OCI-LY1 (cell line): ENCODE data around the gene AQP12A.
A peak's percentile ranks its signal among the peaks of the same experiment; 100 is the strongest.

ENCODE experiments used
- H2AFZ ChIP-seq: fragments of 200-600 bp; sonication (generic), shearing (Covaris generic); 2 replicates; pipeline ENCODE4 v1.6.0; 2014; ENCODE audit warnings: antibody characterized with exemption, mild to moderate bottlenecking, low read length
- H3F3A ChIP-seq: fragments of 200-600 bp; sonication (generic), shearing (Covaris generic); 2 replicates; pipeline ENCODE4 v1.6.0; 2014; ENCODE audit warnings: mild to moderate bottlenecking, antibody characterized with exemption, low read length, moderate library complexity; ENCODE audit not compliant: insufficient read depth
- H3K27ac ChIP-seq: fragments of 200-600 bp; sonication (generic); 2 replicates; pipeline ENCODE4 v1.5.1; 2014; ENCODE audit warnings: low read length, mixed run types, mild to moderate bottlenecking, low read depth; ENCODE audit not compliant: poor library complexity, severe bottlenecking
- H3K27me3 ChIP-seq: fragments of 200-600 bp; sonication (generic); 2 replicates; pipeline ENCODE4 v1.6.0; 2014; ENCODE audit warnings: antibody characterized with exemption, mild to moderate bottlenecking, low read length, moderate library complexity; ENCODE audit not compliant: insufficient read depth
- H3K36me3 ChIP-seq: fragments of 200-600 bp; sonication (generic); 2 replicates; pipeline ENCODE4 v1.6.1; 2014; ENCODE audit warnings: mild to moderate bottlenecking, antibody characterized with exemption, low read length, moderate library complexity, mixed read lengths; ENCODE audit not compliant: insufficient read depth
- H3K4me1 ChIP-seq: fragments of 200-600 bp; sonication (generic); 2 replicates; pipeline ENCODE4 v1.5.1; 2014; ENCODE audit warnings: mild to moderate bottlenecking, low read length, moderate library complexity; ENCODE audit not compliant: insufficient read depth, severe bottlenecking
- H3K4me2 ChIP-seq: fragments of 200-600 bp; sonication (generic), shearing (Covaris generic); 2 replicates; pipeline ENCODE4 v1.6.1; 2014; ENCODE audit warnings: low read length
- H3K4me3 ChIP-seq: fragments of 200-600 bp; sonication (generic); 2 replicates; pipeline ENCODE4 v1.5.1; 2014; ENCODE audit warnings: low read length, low read depth, mild to moderate bottlenecking, mixed read lengths; ENCODE audit not compliant: poor library complexity, severe bottlenecking
- H3K79me2 ChIP-seq: fragments of 200-600 bp; shearing (Covaris generic); 2 replicates; pipeline ENCODE4 v1.6.1; 2016; ENCODE audit warnings: mixed run types, low read length, mixed read lengths; ENCODE audit not compliant: insufficient read depth
- H3K9ac ChIP-seq: fragments of 200-600 bp; sonication (generic), shearing (Covaris generic); 2 replicates; pipeline ENCODE4 v1.6.1; 2014; ENCODE audit warnings: mild to moderate bottlenecking, low read length, mixed read lengths
- H3K9me2 ChIP-seq: fragments of 200-600 bp; sonication (generic), shearing (Covaris generic); 2 replicates; pipeline ENCODE4 v1.6.1; 2014; ENCODE audit warnings: low read depth, mild to moderate bottlenecking, low read length, mixed read lengths
- H3K9me3 ChIP-seq: fragments of 200-600 bp; shearing (Covaris generic); 2 replicates; pipeline ENCODE4 v1.6.1; 2014; ENCODE audit warnings: low read length, mixed read lengths
- H4K20me1 ChIP-seq: fragments of 200-600 bp; sonication (generic), shearing (Covaris generic); 2 replicates; pipeline ENCODE4 v1.6.0; 2016; ENCODE audit warnings: mild to moderate bottlenecking, low read length; ENCODE audit not compliant: insufficient read depth
- CTCF ChIP-seq: fragments of 200-600 bp; sonication (generic), shearing (Covaris generic); IDR thresholded peaks from 2 replicates; pipeline ENCODE4 v1.5.1; 2017; ENCODE audit warnings: mild to moderate bottlenecking, antibody characterized with exemption, low read length, moderate library complexity, mixed read lengths
- EZH2 ChIP-seq: fragments of 200-600 bp; sonication (generic), shearing (Covaris generic); IDR thresholded peaks from 2 replicates; pipeline ENCODE4 v1.8.0; 2017; ENCODE audit warnings: borderline replicate concordance, mixed run types, mild to moderate bottlenecking, antibody characterized with exemption, low read length, moderate library complexity, mixed read lengths

AQP12A gene

DNA sequence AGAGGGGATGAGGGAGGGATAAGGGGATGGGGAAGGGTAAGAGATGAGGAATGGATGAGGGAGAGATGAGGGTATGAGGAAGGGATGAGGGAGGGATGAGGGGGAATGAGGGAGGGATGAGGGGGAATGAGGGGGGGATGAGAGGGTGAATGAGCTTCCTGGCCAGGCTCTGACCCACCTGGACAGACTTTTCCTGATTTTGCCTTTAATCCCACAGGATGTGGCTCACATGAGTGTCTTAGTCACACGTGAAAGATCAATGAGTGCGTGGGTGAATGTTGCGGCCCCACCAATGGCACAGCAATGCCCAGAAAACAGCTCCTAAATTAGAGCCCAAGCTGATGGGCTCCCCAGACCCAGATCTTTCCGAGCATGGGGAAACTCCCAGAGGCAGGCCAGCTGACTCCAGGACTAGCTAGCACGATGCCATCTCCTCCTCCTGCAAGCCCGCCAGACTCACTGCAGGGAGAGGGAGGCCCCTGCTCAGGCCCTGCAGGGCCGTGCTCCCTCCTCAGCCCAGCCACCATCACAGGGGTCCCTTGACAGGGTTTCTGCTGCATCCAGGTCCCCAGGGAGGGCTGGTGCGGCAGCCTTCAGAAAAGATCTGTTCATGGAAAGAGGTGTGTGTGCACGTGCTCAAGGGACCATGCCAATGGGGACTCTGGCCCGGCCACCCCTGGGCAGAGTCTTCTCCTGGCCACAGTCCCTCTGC, 41.4 kb downstream of the AQP12A start:
- no peaks in the 10 kb centered on the region for H3K9me3 ChIP-seq
- H3K9ac ChIP-seq: no peak overlapping the region
- H4K20me1 ChIP-seq: no peaks in the 10 kb centered on the region
- no peaks in the 10 kb centered on the region for H3F3A ChIP-seq
- H3K36me3 ChIP-seq: no peaks in the 10 kb centered on the region
- H3K27me3 ChIP-seq: 0 out of 2 replicates have a peak, but pooled peaks cover 3% of the 10 kb centered on the region
- H3K4me3 ChIP-seq: no peak overlapping the region
- H3K4me2 ChIP-seq: no peak overlapping the region
- no peaks in the 10 kb centered on the region for H3K9me2 ChIP-seq
- H3K27ac ChIP-seq: no peak overlapping the region
- TF ChIP-seq CTCF: no peak
- no peak for TF ChIP-seq EZH2
- H3K79me2 ChIP-seq: no peaks in the 10 kb centered on the region
- no peaks in the 10 kb centered on the region for H3K4me1 ChIP-seq
- H2AFZ ChIP-seq: no peak overlapping the region

- H3K27ac ChIP-seq: no peak overlapping the region
- H3K9me3 ChIP-seq: no peaks in the 10 kb centered on the region
- no peaks in the 10 kb centered on the region for H3K4me1 ChIP-seq
- no peak overlapping the region for H2AFZ ChIP-seq
- no peaks in the 10 kb centered on the region for H3K36me3 ChIP-seq
- TF ChIP-seq CTCF: peak; percentile 38; the same call in 1 of the 2 replicates
- no peak for TF ChIP-seq EZH2
- no peaks in the 10 kb centered on the region for H3K79me2 ChIP-seq
- H4K20me1 ChIP-seq: no peaks in the 10 kb centered on the region
- no peak overlapping the region for H3K4me3 ChIP-seq
- no peak overlapping the region for H3K4me2 ChIP-seq
- H3K9me2 ChIP-seq: no peaks in the 10 kb centered on the region
- H3K27me3 ChIP-seq: peaks cover 3% of the 10 kb centered on the region; the same call in 1 of the 2 replicates
- no peak overlapping the region for H3K9ac ChIP-seq
- no peaks in the 10 kb centered on the region for H3F3A ChIP-seq
Observed at GRCh38 chr2:240733803-240734495, 42.3 kb downstream of the AQP12A start.

- Histone ChIP-seq H3F3A (no peaks in the 10 kb centered on the region), H3K4me3 (no peak overlapping the region), H3K27me3 (peaks cover 3% of the 10 kb centered on the region; the same call in 1 of the 2 replicates), H3K9ac (no peak overlapping the region), H2AFZ (no peak overlapping the region), H3K4me1 (no peaks in the 10 kb centered on the region), H3K9me3 (no peaks in the 10 kb centered on the region), H4K20me1 (no peaks in the 10 kb centered on the region), H3K27ac (no peak overlapping the region), H3K4me2 (no peak overlapping the region), H3K79me2 (no peaks in the 10 kb centered on the region), H3K36me3 (no peaks in the 10 kb centered on the region), H3K9me2 (no peaks in the 10 kb centered on the region)
- no peak for TF ChIP-seq EZH2
- no peak for TF ChIP-seq CTCF
Observed at GRCh38 chr2:240734756-240735155, 43.1 kb downstream of the AQP12A start.
